SK-N-SH (cell line): ENCODE data around the gene IL17RB.

Experiments used
- EP300 ChIP-seq, 2 experiments: IDR thresholded peaks; 2 replicates each; pipeline versions ENCODE4 v1.4.0 to v1.6.1; 2012; ENCODE audit warnings: borderline replicate concordance in 1 of 2, low read depth in 1 of 2, low read length in 1 of 2
- EZH2phosphoT487 ChIP-seq: fragments of 200-600 bp; sonication (generic); IDR thresholded peaks from 2 replicates; pipeline ENCODE4 v1.6.1; 2017; ENCODE audit warnings: low read depth, mixed run types, mild to moderate bottlenecking, antibody characterized with exemption, moderate library complexity, borderline replicate concordance
- MAX ChIP-seq: IDR thresholded peaks from 2 replicates; pipeline ENCODE4 v1.4.0; 2012; ENCODE audit warnings: low read depth
- MEF2A ChIP-seq: IDR thresholded peaks from 2 replicates; pipeline ENCODE4 v1.4.0; 2012; ENCODE audit warnings: low read depth, borderline replicate concordance
- POLR2AphosphoS5 ChIP-seq: IDR thresholded peaks from 2 replicates; pipeline ENCODE4 v1.6.1; 2012; ENCODE audit warnings: low read depth, low read length
- RAD21 ChIP-seq: IDR thresholded peaks from 2 replicates; pipeline ENCODE4 v1.6.1; 2012; ENCODE audit warnings: mild to moderate bottlenecking, low read length
- RFX5 ChIP-seq: IDR thresholded peaks from 2 replicates; pipeline ENCODE4 v1.6.1; 2012; ENCODE audit warnings: mild to moderate bottlenecking, improper control_type of control experiment, low read length
- RXRA ChIP-seq: IDR thresholded peaks from 2 replicates; pipeline ENCODE4 v1.4.0; 2012; ENCODE audit warnings: low read depth, mild to moderate bottlenecking, borderline replicate concordance
- TAF1 ChIP-seq: IDR thresholded peaks from 2 replicates; pipeline ENCODE4 v1.6.1; 2012; ENCODE audit warnings: low read depth, mild to moderate bottlenecking, low read length, moderate library complexity, borderline replicate concordance
- USF1 ChIP-seq: IDR thresholded peaks from 2 replicates; pipeline ENCODE4 v1.4.0; 2012; ENCODE audit warnings: low read depth, borderline replicate concordance
- YY1 ChIP-seq: IDR thresholded peaks from 2 replicates; pipeline ENCODE4 v1.4.0; 2012; ENCODE audit warnings: low read depth, mild to moderate bottlenecking
- TF ChIP-seq, protein P1 (sequence below): fragments of 200-600 bp; sonication (generic); IDR thresholded peaks from 2 replicates; pipeline ENCODE4 v1.6.1; 2017; ENCODE audit warnings: antibody characterized with exemption, mild to moderate bottlenecking, moderate library complexity

- TF ChIP-seq, protein P1, sequence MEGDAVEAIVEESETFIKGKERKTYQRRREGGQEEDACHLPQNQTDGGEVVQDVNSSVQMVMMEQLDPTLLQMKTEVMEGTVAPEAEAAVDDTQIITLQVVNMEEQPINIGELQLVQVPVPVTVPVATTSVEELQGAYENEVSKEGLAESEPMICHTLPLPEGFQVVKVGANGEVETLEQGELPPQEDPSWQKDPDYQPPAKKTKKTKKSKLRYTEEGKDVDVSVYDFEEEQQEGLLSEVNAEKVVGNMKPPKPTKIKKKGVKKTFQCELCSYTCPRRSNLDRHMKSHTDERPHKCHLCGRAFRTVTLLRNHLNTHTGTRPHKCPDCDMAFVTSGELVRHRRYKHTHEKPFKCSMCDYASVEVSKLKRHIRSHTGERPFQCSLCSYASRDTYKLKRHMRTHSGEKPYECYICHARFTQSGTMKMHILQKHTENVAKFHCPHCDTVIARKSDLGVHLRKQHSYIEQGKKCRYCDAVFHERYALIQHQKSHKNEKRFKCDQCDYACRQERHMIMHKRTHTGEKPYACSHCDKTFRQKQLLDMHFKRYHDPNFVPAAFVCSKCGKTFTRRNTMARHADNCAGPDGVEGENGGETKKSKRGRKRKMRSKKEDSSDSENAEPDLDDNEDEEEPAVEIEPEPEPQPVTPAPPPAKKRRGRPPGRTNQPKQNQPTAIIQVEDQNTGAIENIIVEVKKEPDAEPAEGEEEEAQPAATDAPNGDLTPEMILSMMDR: no peak
- TF ChIP-seq EP300 (IDR thresholded peaks at IDR 0.05; ENCODE audit: borderline replicate concordance in 1 of 2, low read depth in 1 of 2, low read length in 1 of 2) (no peak), MAX (no peak), TAF1 (no peak), YY1 (no peak), MEF2A (no peak), RFX5 (no peak), EZH2phosphoT487 (no peak), RAD21 (no peak), POLR2AphosphoS5 (no peak), USF1 (no peak), RXRA (no peak)
These were observed 27.1 kb upstream of the IL17RB start for GRCh38 chr3:53819163-53819868.
